Fibroblast of skin of left quadriceps (primary cell): ENCODE data around the gene ATP5F1D.
"Not testable (repeated sequence)": the region's sequence is repeated elsewhere in the genome, so short reads cannot be mapped to it uniquely, and the experiment has no call there.

Experiments used
- DNase-seq, 2 experiments: peaks; one replicate each; pipeline ENCODE4 v3.0.0-alpha.2; 2013; ENCODE audit warnings: low read depth in 2 of 2

The ATP5F1D gene

DNA sequence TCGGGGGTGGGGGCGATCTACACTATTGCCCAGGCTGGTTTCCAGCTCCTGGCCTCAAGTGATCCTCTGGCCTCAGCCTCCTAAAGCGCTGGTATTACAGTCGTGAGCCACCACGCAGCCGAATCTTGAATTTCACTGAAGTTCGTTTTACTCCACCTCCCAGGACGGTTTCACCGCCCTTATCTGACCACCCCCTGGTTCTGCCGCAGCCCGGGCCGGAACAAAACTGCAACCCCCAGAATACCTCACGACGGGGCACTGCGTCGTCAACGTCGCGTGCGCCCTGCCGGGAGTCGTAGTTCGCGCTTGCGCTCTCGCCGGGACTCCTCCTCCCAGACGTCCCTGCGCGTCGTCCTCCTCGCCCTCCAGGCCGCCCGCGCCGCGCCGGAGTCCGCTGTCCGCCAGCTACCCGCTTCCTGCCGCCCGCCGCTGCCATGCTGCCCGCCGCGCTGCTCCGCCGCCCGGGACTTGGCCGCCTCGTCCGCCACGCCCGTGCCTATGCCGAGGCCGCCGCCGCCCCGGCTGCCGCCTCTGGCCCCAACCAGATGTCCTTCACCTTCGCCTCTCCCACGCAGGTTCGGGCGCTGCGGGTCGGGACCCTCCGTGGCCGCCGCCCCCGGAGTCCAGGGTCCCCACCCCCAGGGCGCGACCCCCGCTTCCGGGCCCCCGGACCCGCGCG, at the start of gene ATP5F1D:
ATP5F1D (plus strand) TSS at position 335 of the 679 bp plus-strand sequence; CDS start at position 435, 100 bp downstream.
- peak; percentile 81 for DNase-seq

DNA sequence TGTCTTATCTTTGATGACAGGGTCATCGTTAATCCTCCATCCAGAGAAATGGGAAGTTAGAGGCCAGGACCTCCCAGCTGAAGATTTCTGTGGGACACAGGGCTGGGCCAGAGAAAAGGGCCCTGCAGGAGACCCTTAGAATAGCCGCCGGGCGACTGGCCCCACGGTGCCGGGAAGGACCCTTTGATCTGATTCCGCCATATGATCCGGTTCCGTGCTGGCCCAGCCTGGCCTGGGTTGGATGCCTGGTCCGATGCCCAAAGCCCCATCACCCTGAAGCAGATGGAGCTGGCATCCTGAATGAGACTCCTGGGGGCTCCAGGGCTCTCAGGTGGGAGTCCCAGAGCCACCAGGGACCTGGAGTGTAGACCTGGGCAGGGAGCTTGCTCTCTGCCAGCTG, 42.0 kb upstream of the ATP5F1D start:
- no peak for DNase-seq

- DNase-seq, result not testable (repeated sequence)
Measured at GRCh38 chr19:1200614-1201013, 40.9 kb upstream of the ATP5F1D start.

GRCh38 chr19:1205114-1206099, 36.1 kb upstream of the ATP5F1D start, which contains the start of gene STK11:
Gene STK11, plus strand, starts transcription at chr19:1205778. Its CDS starts 1,136 bp downstream, at chr19:1206914.
- peak; percentile 95 for DNase-seq

- no peak for DNase-seq
Measured at GRCh38 chr19:1206150-1206863, 35.2 kb upstream of the ATP5F1D start.

GRCh38 chr19:1206864-1207450, 34.6 kb upstream of the ATP5F1D start:
- no peak for DNase-seq

DNA sequence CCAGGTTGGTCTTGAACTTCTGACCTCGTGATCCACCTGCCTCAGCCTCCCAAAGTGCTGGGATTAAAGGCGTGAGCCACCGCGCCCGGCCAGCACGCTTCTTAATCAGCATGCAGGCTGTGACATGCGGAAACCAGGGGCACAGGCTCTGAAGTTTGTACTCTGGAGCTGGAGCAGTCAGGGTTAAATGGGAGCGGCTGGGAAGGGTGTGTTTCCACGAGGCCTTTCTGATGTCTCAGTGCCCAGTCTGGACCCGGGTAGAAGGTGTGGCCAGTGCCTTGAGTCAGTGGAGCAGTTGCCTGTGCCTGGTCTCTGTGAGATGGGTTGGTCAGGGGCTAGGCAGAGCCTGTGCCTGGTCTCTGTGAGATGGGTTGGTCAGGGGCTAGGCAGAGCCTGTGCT, 32.7 kb upstream of the ATP5F1D start:
- DNase-seq, result not testable (repeated sequence)

DNA sequence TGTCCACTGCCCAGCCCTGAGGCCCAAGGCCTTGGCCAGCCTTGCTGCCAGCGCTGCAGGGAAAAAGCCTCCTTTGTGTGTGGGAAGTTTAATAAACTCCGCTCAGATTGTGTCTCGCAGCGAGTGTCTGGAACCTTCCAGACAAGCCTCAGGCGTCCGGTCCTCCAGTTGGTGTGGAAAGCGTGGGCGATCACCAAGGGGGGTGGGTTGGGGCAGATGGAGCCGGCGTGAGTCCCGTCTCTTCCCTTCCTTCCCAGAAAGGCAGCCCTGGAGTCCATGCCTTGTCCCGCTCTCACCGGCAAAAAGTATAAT, 31.4 kb upstream of the ATP5F1D start:
- DNase-seq, result no peak

- DNase-seq, result no peak
Measured at GRCh38 chr19:1211494-1212234, 29.9 kb upstream of the ATP5F1D start.

- peak in 1 of 2 experiments; percentile 30 for DNase-seq
Measured at GRCh38 chr19:1213391-1214286, 27.9 kb upstream of the ATP5F1D start.

- DNase-seq, result no peak
Measured at GRCh38 chr19:1214299-1214861, 27.2 kb upstream of the ATP5F1D start.

DNA sequence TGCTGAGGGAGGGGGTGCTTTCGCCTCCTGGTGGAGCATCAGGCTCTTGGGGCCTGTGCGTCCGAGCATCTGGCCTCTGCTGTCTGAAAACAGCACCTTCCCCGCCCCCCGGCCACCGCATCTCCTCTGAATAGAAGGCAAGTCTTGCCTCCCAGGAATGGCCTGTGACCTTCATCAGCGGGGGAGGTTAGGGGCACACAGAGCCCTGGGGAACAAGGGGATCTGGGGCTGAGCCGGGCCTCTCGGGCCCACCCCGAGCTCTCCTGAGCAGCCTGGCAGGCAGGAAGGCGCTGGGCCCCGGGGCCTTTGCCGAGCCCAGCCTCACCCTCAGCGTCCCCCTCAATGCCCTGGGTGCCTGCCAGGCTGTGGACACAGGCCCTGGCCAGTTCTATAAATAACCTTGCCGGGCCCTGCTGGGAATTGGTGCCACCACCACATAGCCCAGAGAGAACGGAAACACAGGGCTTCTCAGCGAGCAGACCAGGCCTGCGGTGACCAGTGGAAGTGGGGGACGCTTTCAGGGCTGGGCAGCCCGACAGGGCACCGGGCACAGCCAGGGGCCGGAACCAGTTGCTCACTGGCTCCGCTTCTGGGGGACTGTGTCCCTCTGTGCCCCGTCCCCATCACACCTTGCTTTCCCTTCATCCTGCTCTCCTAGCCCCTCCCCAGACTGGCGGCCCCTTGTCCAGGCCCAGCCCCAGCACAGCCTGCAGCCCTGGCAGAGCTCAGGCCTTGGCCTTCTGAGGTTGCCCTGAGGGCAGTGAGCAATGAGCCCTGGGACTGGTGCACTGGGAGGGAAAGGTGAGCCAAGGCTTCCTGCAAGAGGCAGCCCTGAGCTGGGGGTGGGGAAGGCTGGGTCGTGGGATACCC, 26.5 kb upstream of the ATP5F1D start:
- no peak for DNase-seq

- no peak for DNase-seq
Measured at GRCh38 chr19:1216756-1217155, 24.8 kb upstream of the ATP5F1D start.

- no peak for DNase-seq
Measured at GRCh38 chr19:1217366-1217765, 24.2 kb upstream of the ATP5F1D start.

DNA sequence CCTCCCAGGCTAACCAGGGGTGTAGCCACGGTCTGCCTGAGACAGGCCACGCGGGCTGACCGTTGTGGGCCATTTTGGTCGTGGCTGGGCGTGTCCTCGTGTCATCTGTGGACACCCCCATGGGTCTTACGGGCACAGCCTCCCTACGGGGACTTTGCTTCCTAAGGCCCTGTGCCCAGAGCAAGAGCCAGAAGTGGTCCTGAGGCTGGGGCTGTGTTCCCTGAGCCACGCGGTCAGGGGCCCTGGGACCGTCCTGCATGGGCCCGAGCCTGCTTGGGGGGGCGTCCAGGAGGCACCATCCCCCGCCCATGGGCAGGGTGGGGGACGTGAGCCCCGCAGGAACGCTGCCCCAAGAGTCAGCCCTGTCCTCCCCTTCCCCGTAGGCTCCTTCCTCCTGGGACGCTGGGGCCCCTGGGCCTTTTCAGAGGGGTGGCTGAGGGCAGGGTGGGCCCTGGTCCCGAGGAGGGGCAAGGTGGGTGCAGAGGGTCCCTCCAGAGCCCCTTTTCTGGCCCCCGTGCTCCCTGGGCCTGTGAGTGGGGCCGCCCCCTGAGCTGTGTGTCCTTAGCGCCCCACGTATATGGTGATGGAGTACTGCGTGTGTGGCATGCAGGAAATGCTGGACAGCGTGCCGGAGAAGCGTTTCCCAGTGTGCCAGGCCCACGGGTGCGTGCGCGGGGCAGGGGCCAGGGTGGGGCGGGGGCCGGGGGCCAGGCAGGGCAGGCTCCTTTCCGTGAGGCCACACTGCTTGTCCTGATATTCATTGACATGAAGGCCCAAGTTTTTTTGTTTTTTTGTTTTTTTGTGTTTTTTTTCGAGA, 22.6 kb upstream of the ATP5F1D start:
- DNase-seq, result no peak

DNA sequence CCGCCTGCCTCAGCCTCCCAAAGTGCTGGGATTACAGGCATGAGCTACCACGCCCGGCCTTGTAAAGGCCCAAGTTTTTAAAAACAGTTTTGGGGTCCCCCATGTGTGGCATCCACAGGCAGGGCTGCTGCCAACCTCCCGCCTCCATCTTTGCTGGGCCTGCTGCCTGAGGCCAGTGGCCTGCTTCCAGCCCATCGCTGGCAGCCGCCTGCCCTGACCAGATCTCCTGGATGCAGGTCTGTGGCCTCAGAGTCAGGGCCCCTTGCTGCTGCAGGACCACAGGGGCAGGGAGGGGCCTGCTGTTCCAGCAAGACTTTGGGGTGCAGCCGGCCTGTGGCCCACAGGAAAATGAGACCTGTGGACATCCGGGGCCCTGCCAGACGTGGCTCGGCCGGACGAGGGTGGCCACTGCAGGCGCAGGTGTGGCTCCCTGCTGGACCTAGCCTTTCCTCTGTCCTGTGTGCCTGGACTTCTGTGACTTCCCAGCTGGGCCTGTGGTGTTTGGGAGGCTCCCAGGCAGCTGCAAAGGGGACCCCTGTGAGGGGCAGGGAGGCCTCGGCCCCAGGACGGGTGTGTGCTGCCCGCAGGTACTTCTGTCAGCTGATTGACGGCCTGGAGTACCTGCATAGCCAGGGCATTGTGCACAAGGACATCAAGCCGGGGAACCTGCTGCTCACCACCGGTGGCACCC, 21.6 kb upstream of the ATP5F1D start:
- no peak for DNase-seq

DNA sequence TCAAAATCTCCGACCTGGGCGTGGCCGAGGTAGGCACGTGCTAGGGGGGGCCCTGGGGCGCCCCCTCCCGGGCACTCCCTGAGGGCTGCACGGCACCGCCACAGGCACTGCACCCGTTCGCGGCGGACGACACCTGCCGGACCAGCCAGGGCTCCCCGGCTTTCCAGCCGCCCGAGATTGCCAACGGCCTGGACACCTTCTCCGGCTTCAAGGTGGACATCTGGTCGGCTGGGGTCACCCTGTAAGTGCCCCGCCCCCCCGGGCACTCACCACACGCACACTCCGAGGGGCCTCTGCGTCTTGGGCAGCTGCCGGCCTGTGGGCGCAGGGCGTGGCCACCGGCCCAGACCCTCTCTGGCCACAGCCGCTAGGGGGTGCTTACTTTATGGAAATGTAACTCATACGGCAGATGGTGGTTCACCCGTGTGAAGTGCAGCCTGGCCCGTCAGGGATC, 21.0 kb upstream of the ATP5F1D start:
- DNase-seq, result no peak
